GM23248 (cell line): ENCODE data around the gene ATF6.

Experiments used
- EZH2 ChIP-seq: fragments of 200-600 bp; sonication (generic); IDR thresholded peaks from 2 replicates; pipeline ENCODE4 v1.6.1; 2018; ENCODE audit warnings: antibody characterized with exemption, mild to moderate bottlenecking; ENCODE audit not compliant: insufficient read depth, poor library complexity, severe bottlenecking
- EZH2phosphoT487 ChIP-seq: fragments of 200-600 bp; sonication (generic); IDR thresholded peaks from 2 replicates; pipeline ENCODE4 v1.6.1; 2018; ENCODE audit warnings: antibody characterized with exemption, moderate library complexity, mild to moderate bottlenecking, low read depth; ENCODE audit not compliant: insufficient read depth

DNA sequence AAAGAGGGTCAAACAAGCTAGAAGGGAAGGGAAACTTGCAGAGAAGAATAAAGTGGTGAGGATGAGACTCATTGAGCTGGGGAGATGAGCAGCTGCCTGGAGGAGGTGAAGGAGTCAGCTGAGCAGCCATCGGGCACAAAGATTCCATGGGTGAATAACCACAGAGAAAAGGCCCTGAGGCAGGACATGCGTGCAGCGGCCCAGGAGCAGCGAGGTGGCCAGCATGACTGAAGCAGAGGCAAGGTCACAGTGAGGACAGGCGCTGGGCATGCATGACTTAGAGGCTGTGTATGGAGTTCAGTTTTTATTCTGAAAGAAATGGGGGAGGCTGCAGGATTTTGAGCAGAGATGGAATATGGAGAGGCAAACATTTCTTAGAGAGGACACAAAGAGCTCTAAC lies 232.7 kb downstream of the ATF6 start:
- TF ChIP-seq EZH2 (no peak), EZH2phosphoT487 (no peak)
